KOPT-K1 (cell line): Measurements from ENCODE around the gene MOB1A.

Experiments
- H3K27ac ChIP-seq: fragments of 200-600 bp; sonication (generic); 2 replicates; pipeline ENCODE4 v1.5.1; 2016; ENCODE audit warnings: antibody characterized with exemption, mild to moderate bottlenecking, low read depth, low read length; ENCODE audit not compliant: poor library complexity, severe bottlenecking
- H3K36me3 ChIP-seq: fragments of 200-600 bp; sonication (generic); 2 replicates; pipeline ENCODE4 v1.5.1; 2017; ENCODE audit warnings: antibody characterized with exemption, mild to moderate bottlenecking, low read length, moderate library complexity; ENCODE audit not compliant: insufficient read depth
- H3K9me3 ChIP-seq: fragments of 200-600 bp; sonication (generic); 2 replicates; pipeline ENCODE4 v1.5.1; 2017; ENCODE audit warnings: antibody characterized with exemption, low read length, mild to moderate bottlenecking; ENCODE audit not compliant: insufficient read depth, poor library complexity, severe bottlenecking

The MOB1A gene

GRCh38 chr2:74109551-74109950 lies 69.1 kb downstream of the MOB1A start:
- Histone ChIP-seq H3K36me3 (peaks cover 15% of the 10 kb centered on the region), H3K27ac (no peak overlapping the region), H3K9me3 (no peaks in the 10 kb centered on the region)

DNA sequence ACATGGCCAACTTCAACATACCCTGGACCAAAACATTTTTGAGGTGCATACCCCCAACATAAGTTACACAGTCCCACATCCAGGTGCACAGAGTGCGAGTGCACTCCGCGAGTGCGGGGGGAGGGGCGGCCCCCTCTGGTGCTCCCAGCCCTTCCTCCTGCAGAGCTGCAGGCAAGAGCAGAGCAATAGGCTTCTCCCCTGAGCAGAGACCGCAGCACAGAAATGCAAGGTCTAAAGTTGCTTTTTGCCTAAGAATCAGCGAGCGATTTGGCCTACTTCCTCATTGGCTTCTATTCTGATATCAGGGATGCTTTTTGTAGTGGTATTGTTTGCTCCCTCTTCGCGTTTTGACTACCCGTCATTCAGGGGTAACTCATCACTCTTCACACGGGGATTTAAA lies 71.6 kb downstream of the MOB1A start:
- no peak overlapping the region for H3K27ac ChIP-seq
- H3K9me3 ChIP-seq: no peaks in the 10 kb centered on the region
- peaks cover 40% of the 10 kb centered on the region for H3K36me3 ChIP-seq

DNA sequence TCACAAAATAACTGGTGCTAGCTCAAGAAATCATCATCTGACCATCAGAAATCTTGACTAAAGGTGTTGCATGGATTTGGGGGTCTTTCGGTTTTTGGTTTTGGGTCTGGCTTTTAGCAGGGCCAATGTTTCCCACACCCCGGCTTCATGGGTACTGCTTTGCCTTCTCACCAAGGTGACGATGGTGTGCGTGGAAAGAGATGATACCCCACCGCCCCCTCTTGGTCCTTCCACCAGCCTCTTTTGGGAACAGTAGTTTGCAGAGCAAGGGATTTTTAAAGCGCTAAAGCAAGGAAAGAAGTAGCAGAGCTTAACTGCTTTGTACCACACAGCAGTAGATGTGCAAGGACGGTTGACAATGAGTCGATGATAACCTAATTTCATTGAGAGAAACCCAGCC lies 73.3 kb downstream of the MOB1A start:
- Histone ChIP-seq H3K27ac (no peak overlapping the region), H3K36me3 (peaks cover 57% of the 10 kb centered on the region), H3K9me3 (no peaks in the 10 kb centered on the region)

DNA sequence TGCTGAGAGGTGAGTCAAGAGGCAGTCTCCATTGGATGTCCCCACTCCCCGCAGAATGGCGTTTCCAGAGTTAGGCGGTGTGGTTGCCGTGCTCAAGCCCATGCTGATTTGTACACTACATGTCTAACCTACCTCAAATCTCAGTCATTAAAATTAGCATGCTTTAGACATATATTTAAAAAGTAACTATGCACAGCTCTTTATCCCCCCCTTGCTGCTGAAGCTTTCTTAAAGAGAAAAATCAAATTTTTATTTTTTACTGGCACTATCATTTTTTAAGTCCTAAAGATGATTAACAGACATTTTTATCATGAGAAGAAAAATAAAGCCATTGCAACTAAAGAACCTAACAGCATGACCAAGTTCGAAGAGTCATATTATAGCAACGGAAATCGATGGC lies 73.8 kb downstream of the MOB1A start:
- Histone ChIP-seq H3K27ac (no peak overlapping the region), H3K36me3 (peaks cover 62% of the 10 kb centered on the region), H3K9me3 (no peaks in the 10 kb centered on the region)

DNA sequence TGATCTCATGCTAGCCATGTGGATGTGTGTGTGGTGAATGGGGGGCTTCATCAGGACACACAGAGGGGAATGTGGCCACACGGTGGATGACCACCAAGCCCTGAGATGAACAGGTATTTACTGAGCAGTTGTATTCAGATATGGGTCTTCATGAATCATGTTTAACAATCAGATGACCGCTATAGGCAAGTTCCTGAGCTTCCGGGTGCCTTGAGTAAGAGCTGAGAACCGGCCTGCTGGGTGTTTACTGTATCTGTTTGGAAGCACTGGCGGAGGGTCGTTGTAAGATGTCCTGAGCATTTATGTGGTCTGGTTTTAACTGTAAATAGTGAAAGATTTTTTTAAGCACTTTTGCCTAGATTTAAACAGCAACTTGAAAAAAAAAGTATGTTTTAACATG lies 74.9 kb downstream of the MOB1A start:
- Histone ChIP-seq H3K36me3 (peaks cover 73% of the 10 kb centered on the region), H3K27ac (no peak overlapping the region), H3K9me3 (no peaks in the 10 kb centered on the region)
